Rectal smooth muscle tissue (tissue), 1 donor: ENCODE results near the gene IL17A.

Experiments
- H3K27ac ChIP-seq: one replicate; pipeline ENCODE4 v1.7.0; 2013; ENCODE audit warnings: low read depth, low read length, inconsistent platforms
- H3K27me3 ChIP-seq: one replicate; pipeline ENCODE4 v1.7.0; 2013; ENCODE audit warnings: low read length; ENCODE audit not compliant: control insufficient read depth, insufficient read depth
- H3K36me3 ChIP-seq: one replicate; pipeline ENCODE4 v1.7.0; 2013; ENCODE audit warnings: low read length; ENCODE audit not compliant: control insufficient read depth, insufficient read depth
- H3K4me1 ChIP-seq: one replicate; pipeline ENCODE4 v1.7.0; 2013; ENCODE audit warnings: low read length; ENCODE audit not compliant: control insufficient read depth, insufficient read depth
- H3K4me3 ChIP-seq: one replicate; pipeline ENCODE4 v1.7.0; 2013; ENCODE audit warnings: low read length
- H3K9ac ChIP-seq: one replicate; pipeline ENCODE4 v1.7.0; 2013; ENCODE audit warnings: low read length

Gene IL17A

GRCh38 chr6:52233975-52234823, 48.0 kb downstream of the IL17A start:
- no peak overlapping the region for H3K4me3 ChIP-seq

More at GRCh38 chr6:52233975-52234823, 48.0 kb downstream of the IL17A start:
- Histone ChIP-seq H3K27ac (no peak overlapping the region), H3K4me1 (peaks cover 2% of the 10 kb centered on the region), H3K27me3 (no peaks in the 10 kb centered on the region), H3K36me3 (no peaks in the 10 kb centered on the region), H3K9ac (no peak overlapping the region)
